NB4 (cell line): ENCODE results near the gene OR1L1.

Experiments
- DNase-seq: peaks from one replicate; pipeline ENCODE4 v3.0.0; 2010; ENCODE audit warnings: low read depth
- H3K4me3 ChIP-seq: one replicate; pipeline ENCODE4 v1.5.1; 2011; ENCODE audit warnings: mild to moderate bottlenecking, low read depth, low read length, moderate library complexity
- MYC ChIP-seq: IDR thresholded peaks from 2 replicates; pipeline ENCODE4 v1.6.1; 2011; ENCODE audit warnings: low read depth, low read length
- POLR2A ChIP-seq: IDR thresholded peaks from 2 replicates; pipeline ENCODE4 v1.6.1; 2011; ENCODE audit warnings: mild to moderate bottlenecking; ENCODE audit not compliant: insufficient read length; ENCODE audit errors: extremely low read depth
- TF ChIP-seq, protein P1 (sequence below): IDR thresholded peaks from one replicate; pipeline ENCODE4 v1.5.1; 2012; ENCODE audit warnings: low read depth, low read length
- TF ChIP-seq, protein P2 (sequence below): IDR thresholded peaks from 2 replicates; pipeline ENCODE4 v1.6.1; 2011; ENCODE audit warnings: low read depth, low read length

Gene OR1L1, protein sequence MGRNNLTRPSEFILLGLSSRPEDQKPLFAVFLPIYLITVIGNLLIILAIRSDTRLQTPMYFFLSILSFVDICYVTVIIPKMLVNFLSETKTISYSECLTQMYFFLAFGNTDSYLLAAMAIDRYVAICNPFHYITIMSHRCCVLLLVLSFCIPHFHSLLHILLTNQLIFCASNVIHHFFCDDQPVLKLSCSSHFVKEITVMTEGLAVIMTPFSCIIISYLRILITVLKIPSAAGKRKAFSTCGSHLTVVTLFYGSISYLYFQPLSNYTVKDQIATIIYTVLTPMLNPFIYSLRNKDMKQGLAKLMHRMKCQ

DNA sequence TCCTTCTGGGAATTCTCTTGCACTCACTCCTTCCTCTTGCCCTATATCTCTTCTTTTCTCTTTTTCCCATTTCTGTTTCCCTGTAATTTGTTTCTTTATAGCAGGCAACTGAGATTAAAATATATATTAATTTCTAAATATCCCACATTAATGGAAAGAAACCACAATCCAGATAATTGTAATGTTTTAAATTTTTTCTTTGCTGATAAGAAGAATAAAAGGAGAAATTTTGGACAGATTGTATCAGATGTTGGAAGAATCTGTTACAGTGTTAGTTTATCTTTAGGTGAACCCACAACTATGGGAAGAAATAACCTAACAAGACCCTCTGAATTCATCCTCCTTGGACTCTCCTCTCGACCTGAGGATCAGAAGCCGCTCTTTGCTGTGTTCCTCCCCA is at the start of gene OR1L1:
OR1L1 (plus strand) TSS at position 301 of the 400 bp plus-strand sequence; CDS start at position 301, 0 bp downstream.
- no peak for DNase-seq
- no peak within 1 kb of the TSS for H3K4me3 ChIP-seq
- no peak for TF ChIP-seq MYC
- TF ChIP-seq, protein P1, sequence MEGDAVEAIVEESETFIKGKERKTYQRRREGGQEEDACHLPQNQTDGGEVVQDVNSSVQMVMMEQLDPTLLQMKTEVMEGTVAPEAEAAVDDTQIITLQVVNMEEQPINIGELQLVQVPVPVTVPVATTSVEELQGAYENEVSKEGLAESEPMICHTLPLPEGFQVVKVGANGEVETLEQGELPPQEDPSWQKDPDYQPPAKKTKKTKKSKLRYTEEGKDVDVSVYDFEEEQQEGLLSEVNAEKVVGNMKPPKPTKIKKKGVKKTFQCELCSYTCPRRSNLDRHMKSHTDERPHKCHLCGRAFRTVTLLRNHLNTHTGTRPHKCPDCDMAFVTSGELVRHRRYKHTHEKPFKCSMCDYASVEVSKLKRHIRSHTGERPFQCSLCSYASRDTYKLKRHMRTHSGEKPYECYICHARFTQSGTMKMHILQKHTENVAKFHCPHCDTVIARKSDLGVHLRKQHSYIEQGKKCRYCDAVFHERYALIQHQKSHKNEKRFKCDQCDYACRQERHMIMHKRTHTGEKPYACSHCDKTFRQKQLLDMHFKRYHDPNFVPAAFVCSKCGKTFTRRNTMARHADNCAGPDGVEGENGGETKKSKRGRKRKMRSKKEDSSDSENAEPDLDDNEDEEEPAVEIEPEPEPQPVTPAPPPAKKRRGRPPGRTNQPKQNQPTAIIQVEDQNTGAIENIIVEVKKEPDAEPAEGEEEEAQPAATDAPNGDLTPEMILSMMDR = no peak
- no peak for TF ChIP-seq POLR2A
- TF ChIP-seq, protein P2, sequence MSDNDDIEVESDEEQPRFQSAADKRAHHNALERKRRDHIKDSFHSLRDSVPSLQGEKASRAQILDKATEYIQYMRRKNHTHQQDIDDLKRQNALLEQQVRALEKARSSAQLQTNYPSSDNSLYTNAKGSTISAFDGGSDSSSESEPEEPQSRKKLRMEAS = no peak

DNA sequence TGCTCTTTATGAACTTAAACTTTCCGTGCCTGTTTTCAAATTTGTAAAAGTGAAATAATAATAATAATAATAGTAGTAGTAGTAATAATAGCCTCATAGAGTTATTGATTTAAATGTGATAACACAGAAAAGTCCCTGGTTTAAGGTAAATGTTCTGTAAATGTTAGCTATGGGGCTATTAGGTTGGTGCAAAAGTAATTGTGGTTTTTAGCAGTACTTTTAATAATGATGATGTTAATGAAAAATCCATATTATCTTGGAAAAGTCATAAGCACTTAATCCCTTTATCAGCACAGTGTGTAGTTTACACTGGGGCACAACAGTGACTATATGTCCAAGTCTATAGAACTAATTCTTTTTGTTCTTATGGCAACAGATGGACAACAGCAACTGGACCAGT is 47.2 kb upstream of the OR1L1 start, which contains the start of gene OR1Q1:
OR1Q1 (plus strand) TSS at position 377 of the 400 bp plus-strand sequence; CDS start at position 377, 0 bp downstream.
- TF ChIP-seq POLR2A (no peak), MYC (no peak)
- TF ChIP-seq, protein P1 = no peak
- DNase-seq = no peak
- no peak within 1 kb of the TSS for H3K4me3 ChIP-seq

DNA sequence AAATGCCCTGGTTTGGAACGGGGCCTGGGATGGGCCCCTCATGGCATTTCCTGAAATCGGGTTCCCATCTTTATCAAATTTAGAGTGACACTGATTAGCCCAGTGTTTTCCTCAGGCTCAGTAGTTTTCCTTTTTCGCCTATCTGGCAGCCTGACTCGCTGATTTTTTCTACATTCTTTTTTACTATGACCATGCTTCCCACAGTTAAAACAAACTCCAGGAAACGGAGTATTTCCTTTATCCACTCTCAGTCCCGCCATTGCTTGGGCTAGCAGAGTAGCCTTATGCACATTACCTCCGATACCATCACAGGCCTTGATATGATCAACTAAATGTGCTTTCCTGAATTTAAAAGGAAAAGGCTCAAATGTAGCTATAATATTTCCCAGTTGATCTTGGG is 41.5 kb upstream of the OR1L1 start:
- TF ChIP-seq, protein P2 = no peak
- TF ChIP-seq MYC (no peak), POLR2A (no peak)
- DNase-seq = no peak
- H3K4me3 ChIP-seq = no peak overlapping the region

DNA sequence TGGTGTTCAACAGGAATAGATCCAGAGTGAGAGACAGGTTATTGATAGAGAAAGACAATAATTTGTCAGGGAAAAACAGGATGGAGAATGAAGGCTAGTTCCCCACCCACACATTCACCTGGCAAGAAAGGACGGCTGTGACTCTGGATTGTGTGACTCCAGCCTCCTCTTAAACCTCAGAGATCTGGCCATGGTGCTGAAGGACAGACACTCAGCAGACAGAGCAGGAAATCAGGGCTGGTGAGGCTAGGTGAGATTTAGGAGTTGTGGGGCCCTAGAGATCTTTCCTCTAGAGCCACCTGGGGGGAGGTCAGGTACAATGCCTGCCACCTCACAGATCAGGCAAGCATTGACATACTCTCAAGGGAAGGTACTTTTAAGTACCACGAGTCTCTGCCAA is 19.3 kb upstream of the OR1L1 start:
- TF ChIP-seq, protein P1 = no peak
- TF ChIP-seq, protein P2 = no peak
- TF ChIP-seq POLR2A = no peak
- TF ChIP-seq MYC = no peak
- peak; percentile 25 for DNase-seq
- no peak overlapping the region for H3K4me3 ChIP-seq

DNA sequence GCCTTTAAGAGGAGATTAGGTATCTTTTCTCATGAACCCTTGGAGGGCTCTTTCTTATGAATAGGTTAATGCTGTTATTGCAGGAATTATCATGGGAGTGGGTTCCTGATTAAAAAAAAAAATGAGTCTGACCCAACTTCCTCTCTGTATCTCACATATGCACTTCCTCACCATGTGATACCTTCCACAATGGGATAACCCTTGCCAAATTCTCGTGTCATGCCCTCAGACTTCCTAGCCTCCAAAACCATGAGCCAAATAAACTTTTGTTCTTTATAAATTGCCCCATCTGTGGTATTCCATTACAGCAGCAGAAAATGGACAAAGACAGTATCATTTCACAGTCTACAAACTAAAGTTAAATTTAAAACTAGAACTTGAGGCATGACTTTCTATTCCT is 5.1 kb upstream of the OR1L1 start:
- DNase-seq = no peak
- no peak overlapping the region for H3K4me3 ChIP-seq
- TF ChIP-seq MYC (no peak), POLR2A (no peak)
- TF ChIP-seq, protein P2 = no peak
- TF ChIP-seq, protein P1 = no peak

DNA sequence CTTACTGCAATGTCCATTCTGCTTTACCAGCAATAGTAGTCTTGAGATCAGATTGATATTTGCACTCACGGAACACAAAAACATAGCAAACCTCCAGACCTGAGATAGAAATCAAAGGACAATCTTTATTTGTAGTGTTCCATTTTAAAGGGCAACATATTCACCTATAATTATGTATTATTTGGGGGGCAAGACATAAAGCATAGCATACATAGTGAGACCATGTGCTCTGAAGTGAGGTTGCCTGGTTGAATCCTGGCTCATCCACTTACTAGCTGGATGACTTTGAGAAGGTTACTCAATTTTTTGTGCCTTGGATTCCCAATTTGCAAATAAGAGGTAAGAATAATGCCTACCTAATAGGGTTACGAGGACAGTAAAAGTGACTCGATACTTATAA is 4.0 kb upstream of the OR1L1 start, which contains the start of gene OR1B1:
OR1B1 (minus strand) TSS at position 101 of the 400 bp plus-strand sequence.
- TF ChIP-seq, protein P2 = no peak
- TF ChIP-seq, protein P1 = no peak
- TF ChIP-seq MYC = no peak
- TF ChIP-seq POLR2A = no peak
- no peak for DNase-seq
- no peak within 1 kb of the TSS for H3K4me3 ChIP-seq
